M059J (cell line): Measurements from ENCODE around the gene TBC1D7. TPM values are rescaled to one million over a fixed set of nuclear protein-coding genes. Genes with fewer than 3 reads are reported as not detected.
"Not testable (repeated sequence)": the region's sequence is repeated elsewhere in the genome, so short reads cannot be mapped to it uniquely, and the experiment has no call there.

Experiments
- DNase-seq: peaks from one replicate; pipeline ENCODE4 v3.0.0-alpha.2; 2012; ENCODE audit warnings: low read depth
- total RNA-seq: library from RNA; depleted of rRNA; stranded (reverse); fragments of >200 nt; shearing (Covaris generic); gene quantifications from 2 replicates; pipeline ENCODE4 v1.2.3, GENCODE V29; 2014

Gene TBC1D7
- total RNA-seq, 1 experiment from 2014 or later, result 36.3 TPM

- DNase-seq, result peak; percentile 37
Measured at GRCh38 chr6:13355999-13356785, 27.9 kb upstream of the TBC1D7 start.

GRCh38 chr6:13355043-13355945 lies 27.0 kb upstream of the TBC1D7 start:
- DNase-seq, result peak; percentile 100

GRCh38 chr6:13354331-13355042 lies 26.1 kb upstream of the TBC1D7 start:
- peak; percentile 84 for DNase-seq

GRCh38 chr6:13352165-13352564 lies 23.8 kb upstream of the TBC1D7 start:
- no peak for DNase-seq

GRCh38 chr6:13351271-13351670 lies 22.9 kb upstream of the TBC1D7 start:
- DNase-seq, result no peak

- DNase-seq, result peak; percentile 55
Measured at GRCh38 chr6:13349811-13350506, 21.6 kb upstream of the TBC1D7 start.

GRCh38 chr6:13348334-13349113 lies 20.2 kb upstream of the TBC1D7 start:
- DNase-seq, result no peak

GRCh38 chr6:13346245-13346644 lies 17.9 kb upstream of the TBC1D7 start:
- DNase-seq, result no peak

GRCh38 chr6:13342414-13343019 lies 14.2 kb upstream of the TBC1D7 start:
- no peak for DNase-seq

GRCh38 chr6:13339863-13340630 lies 11.7 kb upstream of the TBC1D7 start:
- no peak for DNase-seq

GRCh38 chr6:13338038-13338437 lies 9.7 kb upstream of the TBC1D7 start:
- no peak for DNase-seq

- peak; percentile 77 for DNase-seq
Measured at GRCh38 chr6:13336553-13336952, 8.2 kb upstream of the TBC1D7 start.

- peak; percentile 42 for DNase-seq
Measured at GRCh38 chr6:13334953-13335352, 6.6 kb upstream of the TBC1D7 start.

- DNase-seq, result no peak
Measured at GRCh38 chr6:13332349-13332706, 4.0 kb upstream of the TBC1D7 start.

- peak; percentile 43 for DNase-seq
Measured at GRCh38 chr6:13331516-13332348, 3.4 kb upstream of the TBC1D7 start.

GRCh38 chr6:13328875-13329183 lies 492 bp upstream of the TBC1D7 start:
- DNase-seq, result no peak

GRCh38 chr6:13327691-13328075 lies 654 bp downstream of the TBC1D7 start:
- no peak for DNase-seq

- DNase-seq, result not testable (repeated sequence)
Measured at GRCh38 chr6:13326031-13326586, 2.2 kb downstream of the TBC1D7 start.
